SK-N-MC (cell line): ENCODE results near the gene C1orf185.

ENCODE experiments used
- DNase-seq: peaks from one replicate; pipeline ENCODE4 v3.0.0-alpha.2; 2011; ENCODE audit warnings: low read depth, low spot score
- H3K27ac ChIP-seq: fragments of 200-600 bp; sonication (generic); 2 replicates; pipeline ENCODE4 v1.5.1; 2016; ENCODE audit warnings: mixed run types
- H3K36me3 ChIP-seq: fragments of 200-600 bp; sonication (generic); 2 replicates; pipeline ENCODE4 v1.6.1; 2017; ENCODE audit warnings: antibody characterized with exemption, low read length, mixed read lengths; ENCODE audit not compliant: insufficient read depth
- H3K4me3 ChIP-seq: fragments of 200-600 bp; sonication (generic); 2 replicates; pipeline ENCODE4 v1.5.1; 2016
- H3K9ac ChIP-seq: fragments of 200-600 bp; sonication (generic); 2 replicates; pipeline ENCODE4 v1.8.0; 2017; ENCODE audit warnings: mixed run types, mixed read lengths; ENCODE audit not compliant: insufficient read length
- H3K9me3 ChIP-seq: fragments of 200-600 bp; sonication (generic); 2 replicates; pipeline ENCODE4 v1.6.1; 2017; ENCODE audit warnings: low read depth, mild to moderate bottlenecking, antibody characterized with exemption, low read length, moderate library complexity, mixed read lengths
- EZH2 ChIP-seq: fragments of 200-600 bp; sonication (generic); IDR thresholded peaks from one replicate; pipeline ENCODE4 v1.6.1; 2017; ENCODE audit warnings: antibody characterized with exemption
- FOXP2 ChIP-seq: optimal IDR thresholded peaks from 2 replicates; pipeline ENCODE3; 2011; ENCODE audit warnings: mild to moderate bottlenecking, moderate library complexity; ENCODE audit not compliant: insufficient read depth; ENCODE audit errors: extremely low read length, control extremely low read depth
- POLR2AphosphoS5 ChIP-seq: IDR thresholded peaks from 2 replicates; pipeline ENCODE4 v1.6.1; 2012; ENCODE audit warnings: mild to moderate bottlenecking, low read depth, low read length, borderline replicate concordance

The C1orf185 gene

GRCh38 chr1:51101976-51102375 is at the start of gene C1orf185:
TSS of gene C1orf185 (plus strand) at chr1:51102228. CDS start at chr1:51102234, 6 bp downstream.
- Histone ChIP-seq H3K27ac (peak within 1 kb of the TSS; percentile 98), H3K9ac (no peak within 1 kb of the TSS), H3K9me3 (no peaks in the 10 kb centered on the region), H3K36me3 (no peaks in the 10 kb centered on the region), H3K4me3 (no peak within 1 kb of the TSS)
- no peak for DNase-seq
- no peak for TF ChIP-seq EZH2
- TF ChIP-seq POLR2AphosphoS5: no peak
- TF ChIP-seq FOXP2: no peak

GRCh38 chr1:51058858-51059257 is 43.2 kb upstream of the C1orf185 start:
- H3K27ac ChIP-seq: no peak overlapping the region
- no peak overlapping the region for H3K9ac ChIP-seq
- no peaks in the 10 kb centered on the region for H3K9me3 ChIP-seq
- TF ChIP-seq POLR2AphosphoS5: no peak
- TF ChIP-seq FOXP2: no peak
- no peak for TF ChIP-seq EZH2
- DNase-seq: no peak
- H3K4me3 ChIP-seq: no peak overlapping the region
- H3K36me3 ChIP-seq: no peaks in the 10 kb centered on the region

DNA sequence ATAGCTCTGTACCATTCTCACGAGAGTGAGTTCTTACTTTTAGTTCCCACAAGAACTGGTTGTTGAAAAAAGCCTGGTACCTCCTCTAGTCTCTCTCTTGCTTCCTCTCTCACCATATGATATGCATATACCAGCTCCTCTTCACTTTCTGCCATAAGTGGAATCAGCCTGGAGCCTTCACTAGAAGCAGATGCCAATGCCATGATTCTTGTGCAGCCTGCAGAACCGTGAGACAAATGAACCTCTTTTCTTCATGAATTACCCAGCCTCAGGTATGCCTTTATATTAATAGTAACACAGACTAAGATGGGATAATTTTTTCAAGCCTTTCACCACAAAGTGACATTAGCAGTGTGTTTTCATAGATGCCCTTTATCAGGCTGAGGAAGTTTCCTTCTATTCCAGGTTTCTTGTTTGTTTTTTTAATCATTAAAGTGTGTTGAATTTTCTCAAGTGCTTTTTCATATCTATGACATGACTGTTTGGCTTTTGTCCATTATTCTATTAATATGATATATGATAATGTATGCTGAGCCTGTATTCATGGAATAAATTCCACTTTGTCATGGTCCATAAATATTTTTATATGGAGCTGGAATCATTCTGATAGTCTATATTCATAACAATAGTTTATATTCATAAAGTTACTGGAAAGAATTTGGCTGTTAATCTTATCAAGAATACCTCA is 40.7 kb upstream of the C1orf185 start:
- no peaks in the 10 kb centered on the region for H3K9me3 ChIP-seq
- no peak overlapping the region for H3K9ac ChIP-seq
- no peaks in the 10 kb centered on the region for H3K36me3 ChIP-seq
- no peak overlapping the region for H3K27ac ChIP-seq
- no peak overlapping the region for H3K4me3 ChIP-seq
- no peak for DNase-seq
- TF ChIP-seq POLR2AphosphoS5 (no peak), EZH2 (no peak), FOXP2 (no peak)

GRCh38 chr1:51063121-51063520 is 38.9 kb upstream of the C1orf185 start:
- H3K4me3 ChIP-seq: no peak overlapping the region
- H3K9ac ChIP-seq: no peak overlapping the region
- no peak overlapping the region for H3K27ac ChIP-seq
- H3K36me3 ChIP-seq: no peaks in the 10 kb centered on the region
- TF ChIP-seq EZH2 (no peak), POLR2AphosphoS5 (no peak), FOXP2 (no peak)
- no peak for DNase-seq
- no peaks in the 10 kb centered on the region for H3K9me3 ChIP-seq

DNA sequence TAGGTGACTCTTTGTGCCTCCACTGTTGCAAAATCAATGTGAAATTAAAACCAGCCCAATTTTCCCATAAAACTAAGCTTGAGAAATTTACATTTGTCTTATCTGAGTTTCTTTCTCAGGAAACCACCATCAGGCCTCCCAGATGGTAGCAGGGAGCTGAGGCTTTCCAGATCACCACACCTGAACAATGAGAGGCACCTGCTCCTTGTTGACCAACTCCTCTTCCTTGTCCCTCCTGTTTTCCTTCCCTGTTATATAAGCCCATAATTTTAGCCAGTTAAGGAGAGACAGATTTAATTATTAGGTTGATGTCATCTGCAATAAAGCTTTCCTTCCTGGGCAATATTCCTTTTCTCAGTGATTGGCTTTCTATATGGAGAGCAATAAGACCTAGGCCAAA is 32.0 kb upstream of the C1orf185 start:
- TF ChIP-seq POLR2AphosphoS5 (no peak), EZH2 (no peak)
- H3K27ac ChIP-seq: no peak overlapping the region
- H3K36me3 ChIP-seq: no peaks in the 10 kb centered on the region
- no peak overlapping the region for H3K4me3 ChIP-seq
- no peak overlapping the region for H3K9ac ChIP-seq
- no peak for DNase-seq
- no peaks in the 10 kb centered on the region for H3K9me3 ChIP-seq

DNA sequence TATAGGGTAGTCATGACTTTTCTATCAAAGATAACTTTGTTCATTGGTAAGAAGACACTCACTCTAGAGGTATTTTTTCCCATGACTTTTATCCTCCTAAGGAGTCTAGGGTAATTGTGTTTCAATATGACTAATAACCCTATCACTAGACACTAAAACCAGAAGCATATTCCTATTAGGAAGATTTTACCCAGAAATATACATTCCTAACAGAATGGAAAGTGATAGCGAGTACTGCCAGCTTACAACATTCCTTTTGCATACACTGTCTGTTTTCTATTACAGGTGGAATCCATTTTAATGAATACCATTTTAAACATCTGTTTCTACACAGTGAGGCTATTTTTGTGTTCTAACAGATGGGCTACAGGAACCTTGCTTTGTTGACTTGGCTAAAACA is 31.4 kb upstream of the C1orf185 start:
- H3K4me3 ChIP-seq: no peak overlapping the region
- H3K36me3 ChIP-seq: no peaks in the 10 kb centered on the region
- no peak for TF ChIP-seq FOXP2
- no peak overlapping the region for H3K27ac ChIP-seq
- DNase-seq: no peak
- H3K9me3 ChIP-seq: no peaks in the 10 kb centered on the region
- no peak overlapping the region for H3K9ac ChIP-seq

DNA sequence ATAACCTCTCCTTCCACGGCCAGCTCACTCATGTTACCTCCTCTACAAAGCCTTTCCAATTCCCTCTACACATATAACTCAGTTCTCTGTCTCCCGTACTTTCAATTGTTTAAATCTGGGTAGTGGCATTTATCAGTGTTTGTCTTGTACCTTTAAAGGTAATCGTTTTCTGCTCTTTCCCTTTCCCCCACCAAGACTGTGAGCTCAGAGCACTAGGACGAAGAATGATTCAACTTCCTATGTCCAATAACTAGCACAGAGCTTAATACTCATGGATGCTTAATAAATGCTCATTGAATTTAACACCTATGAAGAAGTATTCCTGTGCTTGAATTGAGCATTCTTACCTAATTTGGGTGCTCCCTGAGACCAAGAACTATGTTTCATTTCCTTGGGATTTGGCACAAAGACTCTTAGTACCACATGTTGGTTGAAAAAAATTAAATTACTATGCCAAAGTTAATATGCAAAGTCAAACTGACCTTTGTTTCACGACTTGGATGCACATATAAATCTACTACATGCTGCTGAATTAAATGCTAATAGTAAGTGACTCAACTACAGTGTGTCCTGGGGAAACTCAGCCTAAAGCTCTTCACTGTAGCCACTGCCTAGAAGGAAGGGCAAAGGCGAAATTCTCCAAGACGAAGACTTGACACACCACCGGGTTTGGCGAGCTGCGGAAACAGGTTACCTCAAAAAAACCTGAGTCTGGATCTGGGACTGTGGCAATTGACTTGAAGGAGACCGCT is 30.6 kb upstream of the C1orf185 start:
- TF ChIP-seq FOXP2 (no peak), POLR2AphosphoS5 (no peak), EZH2 (no peak)
- Histone ChIP-seq H3K36me3 (no peaks in the 10 kb centered on the region), H3K9me3 (no peaks in the 10 kb centered on the region), H3K9ac (no peak overlapping the region), H3K4me3 (no peak overlapping the region), H3K27ac (no peak overlapping the region)
- no peak for DNase-seq

GRCh38 chr1:51072043-51072439 is 30.0 kb upstream of the C1orf185 start:
- DNase-seq: no peak
- Histone ChIP-seq H3K27ac (no peak overlapping the region), H3K36me3 (no peaks in the 10 kb centered on the region), H3K9ac (no peak overlapping the region), H3K9me3 (no peaks in the 10 kb centered on the region), H3K4me3 (no peak overlapping the region)
- TF ChIP-seq POLR2AphosphoS5 (no peak), EZH2 (no peak), FOXP2 (no peak)

- no peaks in the 10 kb centered on the region for H3K36me3 ChIP-seq
- H3K4me3 ChIP-seq: no peak overlapping the region
- no peak overlapping the region for H3K9ac ChIP-seq
- no peak for DNase-seq
- TF ChIP-seq POLR2AphosphoS5 (no peak), EZH2 (no peak), FOXP2 (no peak)
- H3K9me3 ChIP-seq: no peaks in the 10 kb centered on the region
- H3K27ac ChIP-seq: no peak overlapping the region
Measured at GRCh38 chr1:51072651-51073050, 29.4 kb upstream of the C1orf185 start.
